Measurements from ENCODE around the gene CORIN.

CORIN gene

GRCh38 chr4:47744253-47744652 is 93.6 kb downstream of the CORIN start:
- H3K4me2 ChIP-seq (ENCODE audit: low read length): peak overlapping the region; percentile 48
- no peak overlapping the region for H3K9ac ChIP-seq (ENCODE audit: low read depth, low read length)
- no peak overlapping the region for H3K4me3 ChIP-seq (ENCODE audit: low read length)
- H3K9me3 ChIP-seq (replicated peaks; ENCODE audit: low read length): no peaks in the 10 kb centered on the region
- H3K27me3 ChIP-seq (ENCODE audit: control insufficient read depth, insufficient read depth, low read length): no peaks in the 10 kb centered on the region
- peaks cover 7% of the 10 kb centered on the region for H3K4me1 ChIP-seq (ENCODE audit: control insufficient read depth, insufficient read depth, low read length)
- peaks cover 13% of the 10 kb centered on the region for H3K36me3 ChIP-seq (ENCODE audit: insufficient read depth, low read length)

- Histone ChIP-seq H3K4me2 (ENCODE audit: low read length) (no peak overlapping the region), H3K9me3 (replicated peaks; ENCODE audit: low read length) (no peaks in the 10 kb centered on the region), H3K4me3 (ENCODE audit: low read length) (no peak overlapping the region), H3K4me1 (ENCODE audit: control insufficient read depth, insufficient read depth, low read length) (no peaks in the 10 kb centered on the region), H3K36me3 (ENCODE audit: insufficient read depth, low read length) (peaks cover 13% of the 10 kb centered on the region), H3K9ac (ENCODE audit: low read depth, low read length) (no peak overlapping the region), H3K27me3 (ENCODE audit: control insufficient read depth, insufficient read depth, low read length) (no peaks in the 10 kb centered on the region)
Measured at GRCh38 chr4:47741200-47741599, 96.7 kb downstream of the CORIN start.

- Histone ChIP-seq H3K4me2 (ENCODE audit: low read length) (no peak overlapping the region), H3K4me1 (ENCODE audit: control insufficient read depth, insufficient read depth, low read length) (no peaks in the 10 kb centered on the region), H3K4me3 (ENCODE audit: low read length) (no peak overlapping the region), H3K9ac (ENCODE audit: low read depth, low read length) (no peak overlapping the region), H3K27me3 (ENCODE audit: control insufficient read depth, insufficient read depth, low read length) (no peaks in the 10 kb centered on the region), H3K9me3 (replicated peaks; ENCODE audit: low read length) (no peaks in the 10 kb centered on the region), H3K36me3 (ENCODE audit: insufficient read depth, low read length) (peaks cover 3% of the 10 kb centered on the region)
Measured at GRCh38 chr4:47737326-47737725, 100.5 kb downstream of the CORIN start.

GRCh38 chr4:47736555-47736954 is 101.3 kb downstream of the CORIN start:
- no peaks in the 10 kb centered on the region for H3K4me1 ChIP-seq (ENCODE audit: control insufficient read depth, insufficient read depth, low read length)
- H3K9ac ChIP-seq (ENCODE audit: low read depth, low read length): no peak overlapping the region
- no peaks in the 10 kb centered on the region for H3K9me3 ChIP-seq (replicated peaks; ENCODE audit: low read length)
- H3K36me3 ChIP-seq (ENCODE audit: insufficient read depth, low read length): peaks cover 3% of the 10 kb centered on the region
- no peak overlapping the region for H3K4me2 ChIP-seq (ENCODE audit: low read length)
- no peak overlapping the region for H3K4me3 ChIP-seq (ENCODE audit: low read length)
- H3K27me3 ChIP-seq (ENCODE audit: control insufficient read depth, insufficient read depth, low read length): no peaks in the 10 kb centered on the region

GRCh38 chr4:47736146-47736545 is 101.7 kb downstream of the CORIN start:
- Histone ChIP-seq H3K4me1 (ENCODE audit: control insufficient read depth, insufficient read depth, low read length) (no peaks in the 10 kb centered on the region), H3K27me3 (ENCODE audit: control insufficient read depth, insufficient read depth, low read length) (no peaks in the 10 kb centered on the region), H3K36me3 (ENCODE audit: insufficient read depth, low read length) (peaks cover 3% of the 10 kb centered on the region), H3K4me3 (ENCODE audit: low read length) (no peak overlapping the region), H3K4me2 (ENCODE audit: low read length) (no peak overlapping the region), H3K9me3 (replicated peaks; ENCODE audit: low read length) (no peaks in the 10 kb centered on the region), H3K9ac (ENCODE audit: low read depth, low read length) (no peak overlapping the region)

- peaks cover 8% of the 10 kb centered on the region for H3K4me1 ChIP-seq (ENCODE audit: control insufficient read depth, insufficient read depth, low read length)
Measured at GRCh38 chr4:47733302-47734175, 104.3 kb downstream of the CORIN start.

GRCh38 chr4:47731182-47731581 is 106.7 kb downstream of the CORIN start:
- Histone ChIP-seq H3K36me3 (ENCODE audit: insufficient read depth, low read length) (no peaks in the 10 kb centered on the region), H3K9ac (ENCODE audit: low read depth, low read length) (no peak overlapping the region), H3K4me1 (ENCODE audit: control insufficient read depth, insufficient read depth, low read length) (peaks cover 13% of the 10 kb centered on the region), H3K4me3 (ENCODE audit: low read length) (no peak overlapping the region), H3K27me3 (ENCODE audit: control insufficient read depth, insufficient read depth, low read length) (no peaks in the 10 kb centered on the region), H3K4me2 (ENCODE audit: low read length) (no peak overlapping the region), H3K9me3 (replicated peaks; ENCODE audit: low read length) (no peaks in the 10 kb centered on the region)

More at GRCh38 chr4:47733302-47734175, 104.3 kb downstream of the CORIN start:
- Histone ChIP-seq H3K9me3 (replicated peaks; ENCODE audit: low read length) (no peaks in the 10 kb centered on the region), H3K36me3 (ENCODE audit: insufficient read depth, low read length) (no peaks in the 10 kb centered on the region), H3K27me3 (ENCODE audit: control insufficient read depth, insufficient read depth, low read length) (no peaks in the 10 kb centered on the region), H3K4me2 (ENCODE audit: low read length) (no peak overlapping the region), H3K9ac (ENCODE audit: low read depth, low read length) (no peak overlapping the region), H3K4me3 (ENCODE audit: low read length) (no peak overlapping the region)

GRCh38 chr4:47729131-47729680 is 108.7 kb downstream of the CORIN start:
- Histone ChIP-seq H3K36me3 (ENCODE audit: insufficient read depth, low read length) (no peaks in the 10 kb centered on the region), H3K4me1 (ENCODE audit: control insufficient read depth, insufficient read depth, low read length) (peaks cover 13% of the 10 kb centered on the region), H3K9ac (ENCODE audit: low read depth, low read length) (no peak overlapping the region), H3K4me2 (ENCODE audit: low read length) (no peak overlapping the region), H3K27me3 (ENCODE audit: control insufficient read depth, insufficient read depth, low read length) (no peaks in the 10 kb centered on the region), H3K9me3 (replicated peaks; ENCODE audit: low read length) (no peaks in the 10 kb centered on the region), H3K4me3 (ENCODE audit: low read length) (no peak overlapping the region)

GRCh38 chr4:47721892-47722575 is 115.8 kb downstream of the CORIN start:
- H3K9me3 ChIP-seq (replicated peaks; ENCODE audit: low read length): no peaks in the 10 kb centered on the region

GRCh38 chr4:47721485-47721884 is 116.4 kb downstream of the CORIN start:
- H3K27me3 ChIP-seq (ENCODE audit: control insufficient read depth, insufficient read depth, low read length): no peaks in the 10 kb centered on the region
- no peaks in the 10 kb centered on the region for H3K36me3 ChIP-seq (ENCODE audit: insufficient read depth, low read length)
- H3K4me1 ChIP-seq (ENCODE audit: control insufficient read depth, insufficient read depth, low read length): no peaks in the 10 kb centered on the region

More at GRCh38 chr4:47721892-47722575, 115.8 kb downstream of the CORIN start:
- no peak overlapping the region for H3K4me2 ChIP-seq (ENCODE audit: low read length)
- H3K36me3 ChIP-seq (ENCODE audit: insufficient read depth, low read length): no peaks in the 10 kb centered on the region
- H3K27me3 ChIP-seq (ENCODE audit: control insufficient read depth, insufficient read depth, low read length): no peaks in the 10 kb centered on the region
- no peak overlapping the region for H3K4me3 ChIP-seq (ENCODE audit: low read length)
- no peaks in the 10 kb centered on the region for H3K4me1 ChIP-seq (ENCODE audit: control insufficient read depth, insufficient read depth, low read length)
- H3K9ac ChIP-seq (ENCODE audit: low read depth, low read length): no peak overlapping the region

GRCh38 chr4:47720787-47721186 is 117.1 kb downstream of the CORIN start:
- H3K4me3 ChIP-seq (ENCODE audit: low read length): no peak overlapping the region
- H3K9me3 ChIP-seq (replicated peaks; ENCODE audit: low read length): no peaks in the 10 kb centered on the region
- no peaks in the 10 kb centered on the region for H3K27me3 ChIP-seq (ENCODE audit: control insufficient read depth, insufficient read depth, low read length)
- no peak overlapping the region for H3K4me2 ChIP-seq (ENCODE audit: low read length)
- no peak overlapping the region for H3K9ac ChIP-seq (ENCODE audit: low read depth, low read length)
- H3K4me1 ChIP-seq (ENCODE audit: control insufficient read depth, insufficient read depth, low read length): no peaks in the 10 kb centered on the region
- no peaks in the 10 kb centered on the region for H3K36me3 ChIP-seq (ENCODE audit: insufficient read depth, low read length)

More at GRCh38 chr4:47721485-47721884, 116.4 kb downstream of the CORIN start:
- no peak overlapping the region for H3K4me3 ChIP-seq (ENCODE audit: low read length)
- H3K4me2 ChIP-seq (ENCODE audit: low read length): no peak overlapping the region
- no peak overlapping the region for H3K9ac ChIP-seq (ENCODE audit: low read depth, low read length)
- H3K9me3 ChIP-seq (replicated peaks; ENCODE audit: low read length): no peaks in the 10 kb centered on the region
